Mesenchymal stem cell (in vitro differentiated cells and primary cell): ENCODE measurements around the gene FNDC11.

Source experiments
- DNase-seq: peaks from one replicate; pipeline ENCODE4 v3.0.0-alpha.2; 2013
- H2AFZ ChIP-seq: one replicate; pipeline ENCODE4 v1.6.1; 2013; ENCODE audit warnings: low read depth, mild to moderate bottlenecking, control low read depth, inconsistent platforms, low read length, moderate library complexity
- H2AK5ac ChIP-seq: 2 replicates; pipeline ENCODE4 v1.6.1; 2013; ENCODE audit warnings: low read length, moderate library complexity, mild to moderate bottlenecking, inconsistent platforms; ENCODE audit not compliant: severe bottlenecking
- H2BK120ac ChIP-seq: one replicate; pipeline ENCODE4 v1.6.1; 2013; ENCODE audit warnings: low read depth, mild to moderate bottlenecking, inconsistent platforms, low read length, moderate library complexity
- H2BK12ac ChIP-seq, 2 experiments: one replicate each; pipeline ENCODE4 v1.6.1; 2013; ENCODE audit warnings: inconsistent platforms in 2 of 2, low read length in 2 of 2, mild to moderate bottlenecking in 2 of 2, moderate library complexity in 2 of 2, control low read depth in 1 of 2
- H2BK15ac ChIP-seq: one replicate; pipeline ENCODE4 v1.6.1; 2013; ENCODE audit warnings: mild to moderate bottlenecking, low read depth, inconsistent platforms; ENCODE audit not compliant: poor library complexity, severe bottlenecking
- H2BK5ac ChIP-seq: 2 replicates; pipeline ENCODE4 v1.6.1; 2013; ENCODE audit warnings: low read depth, mild to moderate bottlenecking, low read length, control low read depth, inconsistent platforms; ENCODE audit not compliant: poor library complexity, severe bottlenecking
- H3K14ac ChIP-seq, 2 experiments: one replicate each; pipeline ENCODE4 v1.6.1; 2013; ENCODE audit warnings: inconsistent platforms in 2 of 2, low read length in 2 of 2, control low read depth in 1 of 2, mild to moderate bottlenecking in 1 of 2, moderate library complexity in 1 of 2
- H3K18ac ChIP-seq, 2 experiments: one replicate each; pipeline ENCODE4 v1.6.1; 2013; ENCODE audit warnings: inconsistent platforms in 2 of 2, low read length in 2 of 2, control low read depth in 1 of 2, low read depth in 1 of 2, mild to moderate bottlenecking in 1 of 2
- H3K23ac ChIP-seq, 2 experiments: one replicate each; pipeline ENCODE4 v1.6.1; 2013; ENCODE audit warnings: inconsistent platforms in 2 of 2, low read length in 2 of 2, mild to moderate bottlenecking in 2 of 2, moderate library complexity in 2 of 2, control low read depth in 1 of 2
- H3K27ac ChIP-seq: 2 replicates; pipeline ENCODE4 v1.5.1; 2013; ENCODE audit warnings: mild to moderate bottlenecking, moderate library complexity, low read length, control low read depth, inconsistent platforms; ENCODE audit not compliant: poor library complexity, severe bottlenecking
- H3K27me3 ChIP-seq, 2 experiments: 2 replicates each; pipeline versions ENCODE4 v1.6.1 to v1.7.0; 2013; ENCODE audit warnings: low read length in 2 of 2, mild to moderate bottlenecking in 2 of 2, moderate library complexity in 2 of 2, control low read depth in 1 of 2, inconsistent platforms in 1 of 2; ENCODE audit not compliant: control insufficient read depth in 1 of 2, insufficient read depth in 1 of 2
- H3K36me3 ChIP-seq, 2 experiments: 2 replicates each; pipeline versions ENCODE4 v1.6.1 to v1.7.0; 2013; ENCODE audit warnings: low read length in 2 of 2, control low read depth in 1 of 2, inconsistent platforms in 1 of 2, low read depth in 1 of 2, mild to moderate bottlenecking in 1 of 2; ENCODE audit not compliant: insufficient read depth in 2 of 2, control insufficient read depth in 1 of 2
- H3K4ac ChIP-seq, 2 experiments: one replicate each; pipeline ENCODE4 v1.6.1; 2013; ENCODE audit warnings: inconsistent platforms in 2 of 2, low read length in 2 of 2, mild to moderate bottlenecking in 2 of 2, moderate library complexity in 2 of 2, control low read depth in 1 of 2, low read depth in 1 of 2
- H3K4me1 ChIP-seq: 2 replicates; pipeline ENCODE4 v1.6.1; 2013; ENCODE audit warnings: low read depth, low read length, control low read depth; ENCODE audit not compliant: control insufficient read depth, insufficient read depth
- H3K4me2 ChIP-seq: 2 replicates; pipeline ENCODE4 v1.6.1; 2013; ENCODE audit warnings: low read length, mild to moderate bottlenecking, inconsistent platforms; ENCODE audit not compliant: poor library complexity, severe bottlenecking
- H3K4me3 ChIP-seq, 2 experiments: 2 replicates each; pipeline versions ENCODE4 v1.5.1 to v1.7.0; 2013; ENCODE audit warnings: low read length in 2 of 2, mild to moderate bottlenecking in 2 of 2, control low read depth in 1 of 2, low read depth in 1 of 2; ENCODE audit not compliant: insufficient read depth in 1 of 2
- H3K79me1 ChIP-seq: replicated peaks from 2 replicates; pipeline ENCODE4 v1.6.1; 2013; ENCODE audit warnings: mild to moderate bottlenecking, control low read depth, low read length, inconsistent platforms; ENCODE audit not compliant: poor library complexity, severe bottlenecking
- H3K9ac ChIP-seq: 2 replicates; pipeline ENCODE4 v1.7.0; 2013; ENCODE audit warnings: mild to moderate bottlenecking, low read length, moderate library complexity
- H3K9me3 ChIP-seq: 2 replicates; pipeline ENCODE4 v1.7.0; 2013; ENCODE audit warnings: mild to moderate bottlenecking, low read length; ENCODE audit not compliant: control insufficient read depth
- H4K8ac ChIP-seq: one replicate; pipeline ENCODE4 v1.6.1; 2013; ENCODE audit warnings: inconsistent platforms, mild to moderate bottlenecking, low read length, moderate library complexity
- H4K91ac ChIP-seq: one replicate; pipeline ENCODE4 v1.6.1; 2013; ENCODE audit warnings: mild to moderate bottlenecking, low read length, inconsistent platforms
- WGBS: methylation state at CpG from one replicate; pipeline ENCODE4 v1.1.7; 2013; ENCODE audit warnings: mixed read lengths; 5-methylcytosine and 5-hydroxymethylcytosine counted together

FNDC11 gene

GRCh38 chr20:63568170-63568981, 14.4 kb downstream of the FNDC11 start:
- Histone ChIP-seq H2BK120ac (no peak overlapping the region), H3K36me3 (peaks cover 25 to 82% of the 10 kb centered on the region in 2 experiments), H3K79me1 (peaks cover 16% of the 10 kb centered on the region), H3K23ac (no peak overlapping the region), H3K18ac (no peak overlapping the region), H4K91ac (no peak overlapping the region), H2BK12ac (no peak overlapping the region), H3K4me1 (peaks cover 33% of the 10 kb centered on the region), H2AK5ac (no peak overlapping the region), H3K14ac (no peak overlapping the region), H4K8ac (peak overlapping the region; percentile 28), H3K9ac (no peak overlapping the region), H3K9me3 (no peaks in the 10 kb centered on the region), H3K4ac (no peak overlapping the region), H2BK5ac (no peak overlapping the region), H2BK15ac (no peak overlapping the region), H2AFZ (no peak overlapping the region), H3K4me3 (no peak overlapping the region), H3K27ac (no peak overlapping the region), H3K4me2 (no peak overlapping the region), H3K27me3 (no peaks in the 10 kb centered on the region)
- no peak for DNase-seq
- 95% methylated on average over 42 of the region's 43 CpGs for WGBS

- no peaks in the 10 kb centered on the region for H3K27me3 ChIP-seq
- no peak overlapping the region for H2AK5ac ChIP-seq
- no peak for DNase-seq
- H2BK120ac ChIP-seq, result no peak overlapping the region
- H2AFZ ChIP-seq, result no peak overlapping the region
- H4K8ac ChIP-seq, result peak overlapping the region; percentile 41
- H3K9ac ChIP-seq, result no peak overlapping the region
- no peak overlapping the region for H2BK15ac ChIP-seq
- H2BK5ac ChIP-seq, result no peak overlapping the region
- peaks cover 36% of the 10 kb centered on the region for H3K4me1 ChIP-seq
- WGBS, result 92% methylated on average over 46 of the region's 46 CpGs
- H3K18ac ChIP-seq, result no peak overlapping the region
- no peak overlapping the region for H3K4me2 ChIP-seq
- H3K36me3 ChIP-seq, result peaks cover 17 to 73% of the 10 kb centered on the region in 2 experiments
- no peak overlapping the region for H3K27ac ChIP-seq
- H3K79me1 ChIP-seq, result peaks cover 20% of the 10 kb centered on the region
- no peaks in the 10 kb centered on the region for H3K9me3 ChIP-seq
- H3K23ac ChIP-seq, result no peak overlapping the region
- no peak overlapping the region for H3K4ac ChIP-seq
- peak overlapping the region; percentile 3 for H4K91ac ChIP-seq
- H3K4me3 ChIP-seq, result no peak overlapping the region
- H3K14ac ChIP-seq, result no peak overlapping the region
- no peak overlapping the region for H2BK12ac ChIP-seq
These were observed 15.3 kb downstream of the FNDC11 start for GRCh38 chr20:63568986-63569949.

DNA sequence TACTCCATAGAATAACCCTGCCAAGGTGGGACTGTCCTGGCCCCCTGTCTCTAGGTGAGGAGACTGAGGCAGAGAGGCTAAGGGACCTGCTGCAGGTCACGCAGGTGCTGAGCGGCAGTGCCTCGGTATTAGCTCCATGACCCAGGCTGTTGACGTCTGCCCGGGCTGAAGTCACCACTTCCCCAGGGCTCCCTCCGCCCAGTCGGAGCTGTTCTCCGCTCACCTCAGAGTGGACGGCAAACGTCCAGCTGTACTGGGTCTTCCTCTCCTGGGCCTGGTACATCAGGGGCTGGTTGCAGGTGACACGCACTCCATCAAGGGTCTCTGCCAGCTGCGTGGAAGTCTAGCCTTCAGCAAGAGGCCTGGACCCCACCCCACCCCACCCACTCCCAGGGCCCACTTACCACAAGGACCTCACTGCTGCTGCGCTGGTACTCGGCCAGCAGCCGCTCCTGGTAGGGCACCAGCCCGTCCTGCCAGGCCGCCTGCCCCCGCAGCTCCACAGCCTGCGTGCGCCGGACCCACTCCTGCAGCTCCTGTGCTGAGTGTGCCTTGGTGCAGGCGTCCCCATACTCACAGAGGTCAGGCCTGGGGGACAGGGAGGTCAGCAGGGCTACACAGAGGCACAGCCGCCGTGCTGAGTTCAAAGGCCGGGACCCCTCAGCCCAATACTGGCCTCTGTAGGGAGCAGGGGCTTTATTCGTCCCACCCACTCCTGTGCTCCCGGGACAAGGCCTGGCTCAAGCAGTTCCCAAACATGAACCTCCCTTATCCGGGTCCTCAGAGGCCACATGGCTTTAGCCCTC, 16.5 kb downstream of the FNDC11 start:
- 94% methylated on average over 27 of the region's 28 CpGs for WGBS
- Histone ChIP-seq H2BK5ac (no peak overlapping the region), H2BK15ac (no peak overlapping the region)

More for the DNA sequence above, 16.5 kb downstream of the FNDC11 start:
- Histone ChIP-seq H3K14ac (no peak overlapping the region), H3K27me3 (no peaks in the 10 kb centered on the region), H3K79me1 (peaks cover 20% of the 10 kb centered on the region), H3K27ac (no peak overlapping the region), H3K4ac (no peak overlapping the region), H3K9ac (no peak overlapping the region), H3K36me3 (peaks cover 13 to 61% of the 10 kb centered on the region in 2 experiments), H3K4me2 (no peak overlapping the region), H3K23ac (no peak overlapping the region), H3K4me3 (no peak overlapping the region), H4K8ac (no peak overlapping the region), H2AFZ (no peak overlapping the region), H2AK5ac (no peak overlapping the region), H3K4me1 (peaks cover 47% of the 10 kb centered on the region), H3K18ac (no peak overlapping the region), H4K91ac (no peak overlapping the region), H3K9me3 (no peaks in the 10 kb centered on the region), H2BK120ac (no peak overlapping the region), H2BK12ac (no peak overlapping the region)
- no peak for DNase-seq
